SK-N-SH (cell line): Measurements from ENCODE around the gene PFAS. TPM values are rescaled to one million over a fixed set of nuclear protein-coding genes. Genes with fewer than 3 reads are reported as not detected.

Source experiments
- CTCF ChIA-PET: fragments of 300-600, 350-600 bp; formaldehyde crosslinking; extraction: SDS; loops from one replicate; lab custom pipeline; 2021; lab: Yijun Ruan, JAX
- POLR2A ChIA-PET: fragments of 350-600 bp; sonication (Branson Sonifier 250); formaldehyde crosslinking; extraction: SDS; loops from one replicate; lab custom pipeline; 2020; ENCODE audit warnings: antibody characterized with exemption, inconsistent platforms; lab: Yijun Ruan, JAX
- DNase-seq: peaks from one replicate; pipeline ENCODE4 v3.0.0; 2012
- H2AFZ ChIP-seq: fragments of 200-600 bp; sonication (generic); 2 replicates; pipeline ENCODE4 v1.8.1; 2016; ENCODE audit warnings: antibody characterized with exemption, mild to moderate bottlenecking, low read depth
- H3F3A ChIP-seq: fragments of 200-600 bp; sonication (generic); replicated peaks from 2 replicates; pipeline ENCODE3; 2016; ENCODE audit warnings: antibody characterized with exemption, mild to moderate bottlenecking; ENCODE audit not compliant: insufficient read depth
- H3K27ac ChIP-seq, 2 experiments: fragments of 200-500 bp in 1 of 2; fragments of 200-600 bp in 1 of 2; sonication (Bioruptor generic) in 1 of 2; sonication (generic), shearing (Covaris generic) in 1 of 2; 2 replicates each; pipeline versions ENCODE4 v1.5.1 to v1.6.1; 2014 to 2016; ENCODE audit warnings: low read depth in 2 of 2, inconsistent platforms in 1 of 2, low read length in 1 of 2, mild to moderate bottlenecking in 1 of 2, mixed read lengths in 1 of 2
- H3K27me3 ChIP-seq: fragments of 200-600 bp; sonication (generic), shearing (Covaris generic); 2 replicates; pipeline ENCODE4 v1.6.1; 2016; ENCODE audit warnings: mixed run types; ENCODE audit not compliant: insufficient read depth
- H3K36me3 ChIP-seq, 2 experiments: fragments of 200-500 bp in 1 of 2; fragments of 200-600 bp in 1 of 2; sonication (Bioruptor generic) in 1 of 2; sonication (generic) in 1 of 2; replicated peaks in 1 of 2; 2 replicates each; pipeline versions ENCODE3 to v1.5.1; 2014 to 2016; ENCODE audit warnings: low read length in 1 of 2, mild to moderate bottlenecking in 1 of 2; ENCODE audit not compliant: insufficient read depth in 2 of 2, control insufficient read depth in 1 of 2
- H3K4me1 ChIP-seq, 2 experiments: fragments of 200-500 bp in 1 of 2; fragments of 200-600 bp in 1 of 2; sonication (Bioruptor generic) in 1 of 2; sonication (generic), shearing (Covaris generic) in 1 of 2; 2 replicates each; pipeline versions ENCODE4 v1.5.1 to v1.6.1; 2014 to 2016; ENCODE audit warnings: low read depth in 1 of 2, low read length in 1 of 2, mixed run types in 1 of 2; ENCODE audit not compliant: insufficient read depth in 2 of 2, control insufficient read depth in 1 of 2
- H3K4me2 ChIP-seq: fragments of 200-600 bp; sonication (generic), shearing (Covaris generic); 2 replicates; pipeline ENCODE4 v1.6.1; 2017; ENCODE audit warnings: mixed run types
- H3K4me3 ChIP-seq, 2 experiments: fragments of 200-500 bp in 1 of 2; fragments of 200-600 bp in 1 of 2; sonication (Bioruptor generic) in 1 of 2; sonication (generic), shearing (Covaris generic) in 1 of 2; 2 replicates each; pipeline versions ENCODE4 v1.5.1 to v1.8.1; 2014 to 2016; ENCODE audit warnings: low read depth in 2 of 2, inconsistent platforms in 1 of 2, low read length in 1 of 2, mild to moderate bottlenecking in 1 of 2, mixed read lengths in 1 of 2, moderate library complexity in 1 of 2
- H3K79me2 ChIP-seq: fragments of 200-600 bp; sonication (generic); 2 replicates; pipeline ENCODE4 v1.8.1; 2017; ENCODE audit warnings: mild to moderate bottlenecking; ENCODE audit not compliant: insufficient read depth
- H3K9ac ChIP-seq: fragments of 200-600 bp; sonication (generic); 2 replicates; pipeline ENCODE4 v1.6.1; 2017; ENCODE audit warnings: mixed run types
- H3K9me2 ChIP-seq: fragments of 200-600 bp; sonication (generic); 2 replicates; pipeline ENCODE4 v1.6.1; 2017; ENCODE audit warnings: mixed run types
- H3K9me3 ChIP-seq: fragments of 200-600 bp; sonication (generic); 2 replicates; pipeline ENCODE4 v1.6.1; 2017; ENCODE audit warnings: mixed run types, mild to moderate bottlenecking, moderate library complexity
- H4K20me1 ChIP-seq: fragments of 200-600 bp; sonication (generic); 2 replicates; pipeline ENCODE4 v1.6.1; 2017; ENCODE audit warnings: mild to moderate bottlenecking, mixed run types; ENCODE audit not compliant: insufficient read depth
- CHD2 ChIP-seq: fragments of 150-350 bp; IDR thresholded peaks from 2 replicates; pipeline ENCODE4 v1.6.1; 2018; ENCODE audit warnings: low read length; ENCODE audit not compliant: partially characterized antibody
- ELF1 ChIP-seq: IDR thresholded peaks from 2 replicates; pipeline ENCODE4 v1.4.0; 2012
- EP300 ChIP-seq, 2 experiments: IDR thresholded peaks; 2 replicates each; pipeline versions ENCODE4 v1.4.0 to v1.6.1; 2012; ENCODE audit warnings: borderline replicate concordance in 1 of 2, low read depth in 1 of 2, low read length in 1 of 2
- FOXJ3 ChIP-seq: sonication (generic); formaldehyde crosslinking; IDR thresholded peaks from 2 replicates; pipeline ENCODE4 v1.5.1; 2020; ENCODE audit warnings: mild to moderate bottlenecking, missing genetic modification reagents
- GATA2 ChIP-seq: sonication (generic); formaldehyde crosslinking; IDR thresholded peaks from 2 replicates; pipeline ENCODE4 v1.5.0; 2020; ENCODE audit warnings: mild to moderate bottlenecking, missing genetic modification reagents
- JUND ChIP-seq: IDR thresholded peaks from 2 replicates; pipeline ENCODE4 v1.4.0; 2012
- MEF2A ChIP-seq: IDR thresholded peaks from 2 replicates; pipeline ENCODE4 v1.4.0; 2012; ENCODE audit warnings: low read depth, borderline replicate concordance
- MXI1 ChIP-seq: IDR thresholded peaks from 2 replicates; pipeline ENCODE4 v1.6.1; 2012; ENCODE audit warnings: mild to moderate bottlenecking, low read depth, low read length, improper control_type of control experiment
- NRF1 ChIP-seq: IDR thresholded peaks from 2 replicates; pipeline ENCODE4 v1.6.1; 2012; ENCODE audit warnings: low read depth, mild to moderate bottlenecking, low read length
- POLR2AphosphoS5 ChIP-seq: IDR thresholded peaks from 2 replicates; pipeline ENCODE4 v1.6.1; 2012; ENCODE audit warnings: low read depth, low read length
- RAD21 ChIP-seq: IDR thresholded peaks from 2 replicates; pipeline ENCODE4 v1.6.1; 2012; ENCODE audit warnings: mild to moderate bottlenecking, low read length
- RCOR1 ChIP-seq: fragments of 150-350 bp; IDR thresholded peaks from 2 replicates; pipeline ENCODE4 v1.6.1; 2017; ENCODE audit warnings: antibody characterized with exemption, low read length
- RFX5 ChIP-seq: IDR thresholded peaks from 2 replicates; pipeline ENCODE4 v1.6.1; 2012; ENCODE audit warnings: mild to moderate bottlenecking, improper control_type of control experiment, low read length
- TAF1 ChIP-seq: IDR thresholded peaks from 2 replicates; pipeline ENCODE4 v1.6.1; 2012; ENCODE audit warnings: low read depth, mild to moderate bottlenecking, low read length, moderate library complexity, borderline replicate concordance
- TEAD4 ChIP-seq: IDR thresholded peaks from 2 replicates; pipeline ENCODE4 v1.4.0; 2012; ENCODE audit warnings: mild to moderate bottlenecking, borderline replicate concordance; ENCODE audit not compliant: insufficient read depth
- YY1 ChIP-seq: IDR thresholded peaks from 2 replicates; pipeline ENCODE4 v1.4.0; 2012; ENCODE audit warnings: low read depth, mild to moderate bottlenecking
- WGBS: methylation state at CpG from one replicate; pipeline ENCODE4 v1.1.6; 2017; ENCODE audit warnings: low lambda C conversion rate; 5-methylcytosine and 5-hydroxymethylcytosine counted together
- polyA plus RNA-seq, 3 experiments: library from polyadenylated mRNA; depleted of rRNA; stranded (reverse); fragments of >200 nt; gene quantifications; 2 replicates each; pipeline ENCODE4 v1.2.3, GENCODE V29; 2012
- TF ChIP-seq, protein P1 (sequence below): IDR thresholded peaks from 2 replicates; pipeline ENCODE4 v1.4.0; 2012; ENCODE audit warnings: low read depth, borderline replicate concordance
- TF ChIP-seq, protein P2 (sequence below): fragments of 150-350 bp; IDR thresholded peaks from 2 replicates; pipeline ENCODE4 v1.6.1; 2017; ENCODE audit warnings: antibody characterized with exemption, low read length, low read depth, borderline replicate concordance
- TF ChIP-seq, protein P3 (sequence below): IDR thresholded peaks from 2 replicates; pipeline ENCODE4; 2012
- TF ChIP-seq, protein P4 (sequence below): fragments of 150-350 bp; IDR thresholded peaks from 2 replicates; pipeline ENCODE4 v1.6.1; 2016; ENCODE audit warnings: mild to moderate bottlenecking, low read depth, low read length

PFAS gene
- polyA plus RNA-seq, 1 of the 3 experiments (the other 2 are of a cell fraction), result 22.4 TPM

DNA sequence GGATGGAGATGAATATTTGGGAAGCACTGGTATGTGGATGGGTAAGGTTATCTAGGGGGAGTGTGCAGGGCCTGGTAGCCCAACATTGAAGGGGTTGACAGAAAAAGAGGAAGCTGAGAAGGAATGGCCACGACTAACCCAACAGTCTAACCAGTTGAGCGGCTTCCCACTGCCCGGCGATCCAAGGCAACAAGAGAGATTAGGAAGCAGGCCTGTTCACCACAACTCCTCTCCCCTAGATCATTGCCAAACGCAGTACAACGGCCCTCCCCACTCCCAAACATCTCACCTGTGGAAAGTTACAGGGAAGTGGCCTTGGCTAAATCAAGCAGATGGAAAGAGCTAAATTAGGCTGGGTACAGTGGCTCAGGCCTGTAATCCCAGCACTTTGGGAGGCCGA is 28.2 kb downstream of the PFAS start:
- Histone ChIP-seq H3K9me2 (no peaks in the 10 kb centered on the region), H3K4me1 (no peaks in the 10 kb centered on the region; a peak in 1 of 4 replicates), H3K36me3 (no peaks in the 10 kb centered on the region), H3K79me2 (no peaks in the 10 kb centered on the region), H3K27ac (no peak overlapping the region), H3K9me3 (no peaks in the 10 kb centered on the region), H2AFZ (no peak overlapping the region), H4K20me1 (no peaks in the 10 kb centered on the region), H3K4me2 (no peak overlapping the region), H3K27me3 (no peaks in the 10 kb centered on the region), H3F3A (peaks cover 2% of the 10 kb centered on the region), H3K4me3 (no peak overlapping the region), H3K9ac (no peak overlapping the region)
- WGBS, result 94% methylated on average over 7 of the region's 7 CpGs
- TF ChIP-seq JUND, result no peak
- no peak for TF ChIP-seq MEF2A
- TF ChIP-seq FOXJ3 (CRISPR knock-in tag), result no peak
- TF ChIP-seq CHD2, result no peak
- no peak for TF ChIP-seq ELF1
- TF ChIP-seq, protein P1, sequence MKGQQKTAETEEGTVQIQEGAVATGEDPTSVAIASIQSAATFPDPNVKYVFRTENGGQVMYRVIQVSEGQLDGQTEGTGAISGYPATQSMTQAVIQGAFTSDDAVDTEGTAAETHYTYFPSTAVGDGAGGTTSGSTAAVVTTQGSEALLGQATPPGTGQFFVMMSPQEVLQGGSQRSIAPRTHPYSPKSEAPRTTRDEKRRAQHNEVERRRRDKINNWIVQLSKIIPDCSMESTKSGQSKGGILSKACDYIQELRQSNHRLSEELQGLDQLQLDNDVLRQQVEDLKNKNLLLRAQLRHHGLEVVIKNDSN, result no peak
- TF ChIP-seq YY1, result no peak
- TF ChIP-seq TAF1, result no peak
- TF ChIP-seq MXI1, result no peak
- TF ChIP-seq, protein P2, sequence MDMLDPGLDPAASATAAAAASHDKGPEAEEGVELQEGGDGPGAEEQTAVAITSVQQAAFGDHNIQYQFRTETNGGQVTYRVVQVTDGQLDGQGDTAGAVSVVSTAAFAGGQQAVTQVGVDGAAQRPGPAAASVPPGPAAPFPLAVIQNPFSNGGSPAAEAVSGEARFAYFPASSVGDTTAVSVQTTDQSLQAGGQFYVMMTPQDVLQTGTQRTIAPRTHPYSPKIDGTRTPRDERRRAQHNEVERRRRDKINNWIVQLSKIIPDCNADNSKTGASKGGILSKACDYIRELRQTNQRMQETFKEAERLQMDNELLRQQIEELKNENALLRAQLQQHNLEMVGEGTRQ, result no peak
- TF ChIP-seq GATA2 (CRISPR knock-in tag), result no peak
- TF ChIP-seq, protein P3, sequence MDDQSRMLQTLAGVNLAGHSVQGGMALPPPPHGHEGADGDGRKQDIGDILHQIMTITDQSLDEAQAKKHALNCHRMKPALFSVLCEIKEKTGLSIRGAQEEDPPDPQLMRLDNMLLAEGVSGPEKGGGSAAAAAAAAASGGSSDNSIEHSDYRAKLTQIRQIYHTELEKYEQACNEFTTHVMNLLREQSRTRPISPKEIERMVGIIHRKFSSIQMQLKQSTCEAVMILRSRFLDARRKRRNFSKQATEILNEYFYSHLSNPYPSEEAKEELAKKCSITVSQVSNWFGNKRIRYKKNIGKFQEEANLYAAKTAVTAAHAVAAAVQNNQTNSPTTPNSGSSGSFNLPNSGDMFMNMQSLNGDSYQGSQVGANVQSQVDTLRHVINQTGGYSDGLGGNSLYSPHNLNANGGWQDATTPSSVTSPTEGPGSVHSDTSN, result no peak
- no peak for TF ChIP-seq RFX5
- no peak for TF ChIP-seq TEAD4
- no peak for DNase-seq
- ChIA-PET CTCF (no interaction called here), POLR2A (no interaction called here)

DNA sequence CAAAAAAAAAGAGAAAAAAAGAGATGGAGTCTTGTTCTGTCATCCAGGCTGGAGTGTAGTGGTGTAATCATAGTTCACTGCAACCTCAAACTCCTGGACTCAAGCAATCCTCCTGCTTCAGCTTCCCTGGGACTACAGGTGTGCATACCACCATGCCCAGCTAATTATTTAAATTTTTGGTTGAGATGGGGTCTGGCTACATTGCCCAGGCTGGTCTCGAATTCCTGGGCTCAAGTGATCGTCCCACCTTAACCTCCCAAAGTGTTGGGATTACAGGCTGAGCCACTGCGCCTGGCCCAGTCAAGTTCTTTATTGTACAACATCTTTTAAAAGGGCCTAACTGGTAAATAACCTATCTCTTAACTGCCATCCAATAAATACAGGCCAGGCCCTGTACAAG is 33.3 kb downstream of the PFAS start:
- no peaks in the 10 kb centered on the region for H4K20me1 ChIP-seq
- 76% methylated on average over 3 of the region's 3 CpGs for WGBS
- POLR2A ChIA-PET, result no interaction called here
- no peaks in the 10 kb centered on the region for H3K36me3 ChIP-seq
- no peak overlapping the region for H3K9ac ChIP-seq
- TF ChIP-seq FOXJ3 (CRISPR knock-in tag) (no peak), CHD2 (no peak), RCOR1 (no peak), EP300 (IDR thresholded peaks at IDR 0.05; ENCODE audit: borderline replicate concordance in 1 of 2, low read depth in 1 of 2, low read length in 1 of 2) (no peak), RAD21 (no peak), JUND (no peak), POLR2AphosphoS5 (no peak), TAF1 (no peak), ELF1 (no peak), NRF1 (no peak)
- TF ChIP-seq, protein P4, sequence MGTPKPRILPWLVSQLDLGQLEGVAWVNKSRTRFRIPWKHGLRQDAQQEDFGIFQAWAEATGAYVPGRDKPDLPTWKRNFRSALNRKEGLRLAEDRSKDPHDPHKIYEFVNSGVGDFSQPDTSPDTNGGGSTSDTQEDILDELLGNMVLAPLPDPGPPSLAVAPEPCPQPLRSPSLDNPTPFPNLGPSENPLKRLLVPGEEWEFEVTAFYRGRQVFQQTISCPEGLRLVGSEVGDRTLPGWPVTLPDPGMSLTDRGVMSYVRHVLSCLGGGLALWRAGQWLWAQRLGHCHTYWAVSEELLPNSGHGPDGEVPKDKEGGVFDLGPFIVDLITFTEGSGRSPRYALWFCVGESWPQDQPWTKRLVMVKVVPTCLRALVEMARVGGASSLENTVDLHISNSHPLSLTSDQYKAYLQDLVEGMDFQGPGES, result no peak
- TF ChIP-seq, protein P1, result no peak
- TF ChIP-seq, all 33 proteins: peak for 0
- DNase-seq, result no peak
- no peak overlapping the region for H3K4me3 ChIP-seq
- no peaks in the 10 kb centered on the region; a peak in 1 of 4 replicates for H3K4me1 ChIP-seq
- H2AFZ ChIP-seq, result no peak overlapping the region
- H3F3A ChIP-seq, result peaks cover 4% of the 10 kb centered on the region
- no peak overlapping the region for H3K27ac ChIP-seq
- H3K27me3 ChIP-seq, result no peaks in the 10 kb centered on the region
- CTCF ChIA-PET, result interaction anchor here (0.7 kb wide), 1 partner anchor 38 kb away, joined by 3 read pairs; no protein-coding TSS in a partner anchor
- H3K9me2 ChIP-seq, result no peaks in the 10 kb centered on the region
- H3K9me3 ChIP-seq, result no peaks in the 10 kb centered on the region
- no peaks in the 10 kb centered on the region for H3K79me2 ChIP-seq
- no peak overlapping the region for H3K4me2 ChIP-seq
